Common myeloid progenitor, CD34-positive (primary cell): ENCODE data around the gene ASIC3.

Source experiments
- CTCF ChIA-PET: fragments of 350-600 bp; sonication (Branson Sonifier 250); formaldehyde crosslinking; loops from one replicate; lab custom pipeline; 2021; ENCODE audit warnings: antibody characterized with exemption; lab: Charles Lee
- POLR2A ChIA-PET: fragments of 350-600 bp; sonication (Branson Sonifier 250); formaldehyde crosslinking; loops from one replicate; lab custom pipeline; 2021; ENCODE audit warnings: antibody characterized with exemption; lab: Charles Lee
- DNase-seq, 3 donors: peaks; one replicate each; pipeline versions ENCODE4 v3.0.0 to v3.0.0-alpha.2; 2013
- H3K27ac ChIP-seq, 2 experiments: 1 replicate in 1 of 2; 2 replicates in 1 of 2; pipeline ENCODE4 v1.7.0; 2013; ENCODE audit warnings: inconsistent platforms in 2 of 2, low read length in 2 of 2, mild to moderate bottlenecking in 2 of 2, low read depth in 1 of 2, moderate library complexity in 1 of 2; ENCODE audit not compliant: severe bottlenecking in 2 of 2, insufficient read depth in 1 of 2, poor library complexity in 1 of 2
- H3K27me3 ChIP-seq, 5 experiments: replicated peaks in 2 of 5; 1 replicate in 3 of 5; 2 replicates in 2 of 5; pipeline versions ENCODE4 v1.6.1 to v1.7.0; 2013; ENCODE audit warnings: low read length in 4 of 5, mild to moderate bottlenecking in 2 of 5, moderate library complexity in 2 of 5, inconsistent platforms in 1 of 5; ENCODE audit not compliant: insufficient read depth in 5 of 5, control insufficient read depth in 4 of 5
- H3K36me3 ChIP-seq, 4 experiments: 1 replicate in 2 of 4; 2 replicates in 2 of 4; pipeline versions ENCODE4 v1.6.1 to v1.7.0; 2013; ENCODE audit warnings: low read length in 3 of 4, control low read depth in 1 of 4, mild to moderate bottlenecking in 1 of 4; ENCODE audit not compliant: control insufficient read depth in 4 of 4, insufficient read depth in 4 of 4
- H3K4me1 ChIP-seq, 4 experiments: 1 replicate in 3 of 4; 2 replicates in 1 of 4; pipeline versions ENCODE4 v1.6.1 to v1.7.1; 2013; ENCODE audit warnings: low read length in 3 of 4, mild to moderate bottlenecking in 3 of 4, control low read depth in 1 of 4, inconsistent platforms in 1 of 4, moderate library complexity in 1 of 4; ENCODE audit not compliant: control insufficient read depth in 4 of 4, insufficient read depth in 4 of 4; ENCODE audit errors: control extremely low read depth in 1 of 4
- H3K4me3 ChIP-seq, 7 experiments: 1 replicate in 4 of 7; 2 replicates in 3 of 7; pipeline versions ENCODE4 v1.5.1 to v1.7.0; 2013; ENCODE audit warnings: mild to moderate bottlenecking in 7 of 7, low read length in 6 of 7, moderate library complexity in 6 of 7, inconsistent platforms in 2 of 7, low read depth in 2 of 7, control low read depth in 1 of 7; ENCODE audit not compliant: insufficient read depth in 4 of 7, control insufficient read depth in 1 of 7; ENCODE audit errors: extremely low read depth in 1 of 7
- H3K9me3 ChIP-seq, 5 experiments: 1 replicate in 4 of 5; 2 replicates in 1 of 5; pipeline versions ENCODE4 v1.6.1 to v1.7.1; 2013; ENCODE audit warnings: low read length in 4 of 5, mild to moderate bottlenecking in 2 of 5, inconsistent platforms in 1 of 5, low read depth in 1 of 5, moderate library complexity in 1 of 5; ENCODE audit not compliant: control insufficient read depth in 4 of 5, insufficient read depth in 2 of 5; ENCODE audit errors: control extremely low read depth in 1 of 5
- WGBS: methylation state at CpG from one replicate; pipeline ENCODE4 v1.1.5; 2013; ENCODE audit not compliant: insufficient coverage; 5-methylcytosine and 5-hydroxymethylcytosine counted together

Gene ASIC3

GRCh38 chr7:151088019-151088855, 39.9 kb downstream of the ASIC3 start:
- Histone ChIP-seq H3K4me1 (peaks cover 9 to 52% (median 48%) of the 10 kb centered on the region in 4 experiments), H3K36me3 (peaks cover 0 to 10% (median 2%) of the 10 kb centered on the region in 4 experiments), H3K9me3 (no peaks in the 10 kb centered on the region), H3K27ac (peak overlapping the region; percentile 15 to 88), H3K27me3 (no peaks in the 10 kb centered on the region), H3K4me3 (peak overlapping the region in 6 of 7 experiments; percentile 63 to 87 (median 79))
- ChIA-PET CTCF (interaction anchor here (0.6 to 14.4 kb wide), 9 partner anchors 12 to 126 kb away, joined by 3 to 219 read pairs (median 5); no protein-coding TSS in a partner anchor), POLR2A (interaction anchor here (0.8 to 2.8 kb wide), 6 partner anchors 17 to 95 kb away, joined by 3 to 11 read pairs (median 4); no protein-coding TSS in a partner anchor)
- DNase-seq = no peak
- 18% methylated on average over 15 of the region's 16 CpGs for WGBS

- CTCF ChIA-PET = interaction anchor here (0.8 to 14.4 kb wide), 10 partner anchors 13 to 127 kb away, joined by 3 to 219 read pairs (median 5); no protein-coding TSS in a partner anchor
- Histone ChIP-seq H3K27me3 (no peaks in the 10 kb centered on the region), H3K9me3 (no peaks in the 10 kb centered on the region), H3K4me3 (peak overlapping the region; percentile 16 to 87 (median 79)), H3K4me1 (peaks cover 9 to 46% (median 43%) of the 10 kb centered on the region in 4 experiments), H3K27ac (peak overlapping the region; percentile 82 to 88), H3K36me3 (peaks cover 0 to 17% (median 3%) of the 10 kb centered on the region in 4 experiments)
- WGBS = 3% methylated on average over 23 of the region's 30 CpGs
- POLR2A ChIA-PET = interaction anchor here (0.8 to 2.8 kb wide), 6 partner anchors 12 to 96 kb away, joined by 3 to 11 read pairs (median 4); no protein-coding TSS in a partner anchor
- peak; percentile 75 to 96 (median 94) for DNase-seq
These were observed 40.7 kb downstream of the ASIC3 start for GRCh38 chr7:151088856-151089699.

- ChIA-PET CTCF (interaction anchor here (0.6 to 14.4 kb wide), 13 partner anchors 8 to 163 kb away, joined by 3 to 219 read pairs (median 5); no protein-coding TSS in a partner anchor), POLR2A (interaction anchor here (1.0 to 2.8 kb wide), 3 partner anchors 13 to 15 kb away, joined by 3 to 11 read pairs (median 4); no protein-coding TSS in a partner anchor)
- Histone ChIP-seq H3K4me1 (peaks cover 9 to 45% (median 42%) of the 10 kb centered on the region in 4 experiments), H3K9me3 (no peaks in the 10 kb centered on the region), H3K36me3 (peaks cover 0 to 17% (median 3%) of the 10 kb centered on the region in 4 experiments), H3K27ac (peak overlapping the region in 1 of 2 experiments; percentile 88), H3K4me3 (peak overlapping the region in 3 of 7 experiments; percentile 46 to 87 (median 74)), H3K27me3 (no peaks in the 10 kb centered on the region)
- WGBS = 96% methylated on average over 17 of the region's 22 CpGs
- no peak for DNase-seq
These were observed 41.8 kb downstream of the ASIC3 start for GRCh38 chr7:151089893-151090730.

GRCh38 chr7:151091003-151091402, 42.7 kb downstream of the ASIC3 start:
- 95% methylated on average over 6 of the region's 7 CpGs for WGBS
- CTCF ChIA-PET = interaction anchor here (1.1 to 14.4 kb wide), 10 partner anchors 9 to 153 kb away, joined by 3 to 219 read pairs (median 4); no protein-coding TSS in a partner anchor

GRCh38 chr7:151091431-151091830, 43.1 kb downstream of the ASIC3 start:
- Histone ChIP-seq H3K27me3 (no peaks in the 10 kb centered on the region), H3K27ac (no peak overlapping the region), H3K36me3 (peaks cover 0 to 17% (median 3%) of the 10 kb centered on the region in 4 experiments), H3K4me3 (no peak overlapping the region), H3K4me1 (peaks cover 7 to 36% (median 33%) of the 10 kb centered on the region in 4 experiments), H3K9me3 (no peaks in the 10 kb centered on the region)
- CTCF ChIA-PET = interaction anchor here (1.1 to 14.4 kb wide), 11 partner anchors 9 to 152 kb away, joined by 3 to 219 read pairs (median 4); no protein-coding TSS in a partner anchor
- peak in 1 of 3 donors; percentile 38 for DNase-seq
- 75% methylated on average over 6 of the region's 6 CpGs for WGBS
- POLR2A ChIA-PET = interaction anchor here (0.7 kb wide), 1 partner anchor 21 kb away, joined by 4 read pairs; no protein-coding TSS in a partner anchor

More at GRCh38 chr7:151091003-151091402, 42.7 kb downstream of the ASIC3 start:
- H3K27ac ChIP-seq = no peak overlapping the region
- H3K9me3 ChIP-seq = no peaks in the 10 kb centered on the region
- DNase-seq = no peak
- H3K27me3 ChIP-seq = no peaks in the 10 kb centered on the region
- no peak overlapping the region for H3K4me3 ChIP-seq
- peaks cover 0 to 17% (median 3%) of the 10 kb centered on the region in 4 experiments for H3K36me3 ChIP-seq
- POLR2A ChIA-PET = interaction anchor here (0.7 kb wide), 1 partner anchor 21 kb away, joined by 4 read pairs; no protein-coding TSS in a partner anchor
- peaks cover 7 to 36% (median 34%) of the 10 kb centered on the region in 4 experiments for H3K4me1 ChIP-seq
